Aorta (tissue), 5 donors: ENCODE results near the gene ATXN10. TPM values are rescaled to one million over a fixed set of nuclear protein-coding genes. Genes with fewer than 3 reads are reported as not detected.
"Not testable (repeated sequence)": the region's sequence is repeated elsewhere in the genome, so short reads cannot be mapped to it uniquely, and the experiment has no call there.

Experiments
- ATAC-seq: fragments of 200-7000 bp; cut with Tn5 transposase; one replicate; pipeline ENCODE4 v1.9.1; 2022; ENCODE audit warnings: moderate library complexity; ENCODE audit not compliant: low FRiP score
- DNase-seq, 2 donors: peaks; one replicate each; pipeline ENCODE4 v3.0.0-alpha.2; 2020
- H3K27ac ChIP-seq, 2 donors: one replicate each; pipeline ENCODE4 v1.5.1; 2013; ENCODE audit warnings: low read length in 2 of 2, mild to moderate bottlenecking in 2 of 2, moderate library complexity in 2 of 2, control low read depth in 1 of 2, inconsistent platforms in 1 of 2, low read depth in 1 of 2
- H3K27me3 ChIP-seq, 2 donors: one replicate each; pipeline ENCODE4 v1.6.1; 2013; ENCODE audit warnings: control low read depth in 1 of 2, low read length in 1 of 2, mild to moderate bottlenecking in 1 of 2, moderate library complexity in 1 of 2; ENCODE audit not compliant: insufficient read depth in 2 of 2, control insufficient read depth in 1 of 2
- H3K36me3 ChIP-seq, 2 donors: one replicate each; pipeline ENCODE4 v1.6.1; 2013; ENCODE audit warnings: control low read depth in 1 of 2, low read length in 1 of 2, mild to moderate bottlenecking in 1 of 2; ENCODE audit not compliant: insufficient read depth in 2 of 2, control insufficient read depth in 1 of 2
- H3K4me1 ChIP-seq, 2 donors: one replicate each; pipeline ENCODE4 v1.6.1; 2013; ENCODE audit warnings: low read length in 2 of 2, control low read depth in 1 of 2, mild to moderate bottlenecking in 1 of 2, moderate library complexity in 1 of 2; ENCODE audit not compliant: insufficient read depth in 2 of 2, control insufficient read depth in 1 of 2
- H3K4me3 ChIP-seq, 2 donors: one replicate each; pipeline ENCODE4 v1.5.1; 2013; ENCODE audit warnings: low read length in 2 of 2, control low read depth in 1 of 2, mild to moderate bottlenecking in 1 of 2
- H3K9me3 ChIP-seq: one replicate; pipeline ENCODE4 v1.6.1; 2013; ENCODE audit warnings: mild to moderate bottlenecking, low read length; ENCODE audit not compliant: control insufficient read depth
- WGBS, 2 donors: extraction: QIAGEN DNeasy Blood & Tissue Kit; methylation state at CpG; one replicate each; pipeline ENCODE4 v1.1.7; 2013; 5-methylcytosine and 5-hydroxymethylcytosine counted together
- intact Hi-C, 2 donors: fragments of 100-400 bp; cut with DNase I; formaldehyde crosslinking; loops; one replicate each; pipeline versions ENCODE4 v1.14.2 to v1.15.0; 2022
- polyA plus RNA-seq, 2 donors: library from polyadenylated mRNA; stranded (reverse); fragments of 200-250 nt; gene quantifications; one replicate each; pipeline ENCODE4 v1.2.3, GENCODE V29; 2013
- total RNA-seq, 2 donors: library from RNA; stranded (reverse); fragmentation: NEBNext Ultra II Directional; extraction: Animal tissue kit (Norgen Biotek cat#: 25700); gene quantifications; one replicate each; pipeline ENCODE4 v1.2.1, GENCODE V29; 2021
- donor health status: healthy with polysubstance abuse.
- donor health status: Bipolar disorder and iron deficiency.
- donor health status: DM: no; HTN: no; CAD: no.
- donor health status: DM: no; HTN: no; CAD: no.
- donor health status: DM: yes; HTN: yes; CAD: no.

ATXN10 gene
- total and polyA plus RNA-seq, 4 donors: 43.1 to 126 (median 80.8) TPM

DNA sequence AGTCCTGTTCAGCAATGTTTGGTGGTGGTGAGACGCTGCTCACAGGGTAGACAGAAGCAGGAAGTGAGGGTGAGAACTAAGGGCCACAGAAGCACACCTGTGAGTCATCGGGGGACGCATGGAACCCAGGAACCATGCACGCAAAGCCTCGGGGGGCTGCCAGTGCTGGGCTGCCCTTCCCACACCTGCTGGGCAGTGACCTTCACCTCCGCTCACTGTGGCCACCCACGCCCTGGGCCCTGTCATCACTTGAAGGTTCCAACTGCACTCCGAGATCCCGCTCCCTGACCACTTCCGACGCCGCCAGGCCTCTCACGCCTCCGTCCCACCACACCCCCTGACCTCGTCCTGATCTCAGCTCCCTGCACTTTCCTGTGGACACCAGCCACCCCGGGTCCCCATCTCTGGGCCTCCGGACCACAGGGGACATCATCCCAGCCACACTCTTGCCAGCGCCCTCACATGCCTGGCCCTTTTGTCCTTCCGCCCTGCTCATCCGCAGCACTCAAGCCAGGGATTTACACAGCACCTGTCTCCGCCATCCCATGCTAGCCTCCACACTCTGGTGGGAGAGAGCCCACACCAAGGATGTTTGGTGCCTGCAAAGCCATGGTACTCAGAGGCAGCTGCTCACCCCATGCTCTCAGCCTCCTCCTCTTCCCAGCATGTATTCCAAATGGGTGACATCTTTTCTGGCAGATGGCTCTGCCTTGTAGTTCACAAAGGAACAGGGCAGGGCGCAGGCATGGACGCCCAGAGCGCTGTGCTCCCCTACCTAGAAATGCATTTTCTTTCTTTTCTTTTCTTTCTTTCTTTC is 23.1 kb upstream of the ATXN10 start:
- H3K9me3 ChIP-seq: no peaks in the 10 kb centered on the region
- no peaks in the 10 kb centered on the region for H3K4me1 ChIP-seq
- no peak for DNase-seq
- no peak for ATAC-seq
- no peaks in the 10 kb centered on the region for H3K27me3 ChIP-seq
- no peak overlapping the region for H3K4me3 ChIP-seq
- WGBS, 2 donors: 91% methylated on average over 24 of the region's 24 CpGs
- intact Hi-C loops: loop anchor here (5.0 to 10.0 kb wide), 3 partner anchors 71 to 214 kb away; no protein-coding TSS in a partner anchor
- no peaks in the 10 kb centered on the region for H3K36me3 ChIP-seq
- H3K27ac ChIP-seq: no peak overlapping the region

DNA sequence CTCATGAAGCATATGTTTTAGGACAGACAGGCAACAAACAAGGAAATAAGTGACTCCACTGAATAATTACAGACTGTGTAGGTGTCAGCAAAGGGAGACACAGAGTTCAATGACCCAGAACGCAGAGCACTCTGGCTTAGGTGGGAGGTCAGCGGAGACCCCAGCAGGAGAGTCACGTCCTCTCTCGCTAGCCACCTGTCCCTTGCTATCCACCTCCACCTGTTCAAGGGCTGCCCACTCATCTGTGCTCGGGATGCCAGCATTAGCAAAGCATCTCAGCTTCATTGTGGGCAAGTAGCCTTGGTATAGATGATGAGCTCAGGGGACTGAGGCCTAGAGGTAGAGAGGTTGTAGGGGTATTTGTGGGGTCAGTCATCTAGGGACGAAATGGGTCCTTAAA is 21.8 kb upstream of the ATXN10 start:
- Histone ChIP-seq H3K27me3 (no peaks in the 10 kb centered on the region), H3K4me3 (no peak overlapping the region), H3K27ac (no peak overlapping the region), H3K9me3 (no peaks in the 10 kb centered on the region), H3K36me3 (no peaks in the 10 kb centered on the region), H3K4me1 (no peaks in the 10 kb centered on the region)
- no peak for DNase-seq
- intact Hi-C loops: loop anchor here (5.0 to 10.0 kb wide), 3 partner anchors 73 to 212 kb away; no protein-coding TSS in a partner anchor
- no peak for ATAC-seq
- 97% methylated on average over 6 of the region's 6 CpGs for WGBS, 2 donors

DNA sequence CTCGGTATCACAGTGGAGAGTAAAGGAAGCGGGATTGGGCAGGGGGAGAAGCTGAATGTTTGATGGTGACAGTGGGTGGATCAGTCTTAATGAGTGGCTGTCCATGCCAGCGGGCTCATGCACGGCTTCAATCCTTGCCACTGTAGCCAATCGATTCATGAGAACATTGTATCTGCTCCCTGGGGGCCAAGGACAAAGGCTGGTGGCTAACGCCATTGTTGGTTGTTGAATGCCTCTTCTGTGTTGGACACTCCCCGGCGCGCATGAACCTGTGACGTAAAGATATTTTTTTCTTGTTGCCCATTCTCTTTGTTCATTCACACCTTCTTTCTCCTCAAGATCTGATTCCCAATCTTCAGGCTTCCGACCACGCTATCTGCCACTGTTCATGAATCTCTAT is 20.9 kb upstream of the ATXN10 start:
- no peak overlapping the region for H3K4me3 ChIP-seq
- no peaks in the 10 kb centered on the region for H3K9me3 ChIP-seq
- H3K27ac ChIP-seq: no peak overlapping the region
- no peak for ATAC-seq
- WGBS, 2 donors: 97% methylated on average over 12 of the region's 12 CpGs
- intact Hi-C loops: no loop called here
- peak in 1 of 2 donors; percentile 33 for DNase-seq
- H3K4me1 ChIP-seq: no peaks in the 10 kb centered on the region
- no peaks in the 10 kb centered on the region for H3K27me3 ChIP-seq
- H3K36me3 ChIP-seq: no peaks in the 10 kb centered on the region

DNA sequence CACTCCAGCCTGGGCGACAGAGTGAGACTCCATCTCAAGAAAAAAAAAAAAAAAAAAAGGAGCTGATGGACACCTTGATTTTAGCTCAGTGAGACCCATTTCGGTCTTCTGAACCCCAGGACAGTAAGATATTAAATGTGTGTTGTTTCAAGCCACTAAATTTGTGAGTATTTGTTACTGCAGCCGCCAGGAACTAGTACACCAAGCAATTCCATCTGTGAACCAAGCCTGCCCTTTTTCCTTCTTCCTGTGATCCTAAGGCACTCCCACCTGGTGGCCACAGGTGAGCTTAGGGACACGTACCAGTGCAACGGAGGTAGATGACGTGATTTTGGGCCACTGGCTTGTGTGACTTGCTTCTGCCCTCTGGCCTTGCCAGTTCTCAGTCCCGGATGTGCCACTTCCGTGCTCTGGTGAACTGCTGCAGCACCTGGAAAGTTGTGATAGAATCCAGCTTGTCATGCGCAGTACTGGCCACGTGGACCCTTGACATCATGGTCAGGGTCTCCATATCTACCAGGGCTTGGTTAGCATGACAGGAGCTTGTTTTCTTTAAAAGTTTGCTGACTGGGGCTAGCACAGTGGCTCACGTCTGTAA is 19.6 kb upstream of the ATXN10 start:
- intact Hi-C loops: no loop called here
- DNase-seq: peak in 1 of 2 donors; percentile 40
- no peaks in the 10 kb centered on the region for H3K9me3 ChIP-seq
- H3K36me3 ChIP-seq: no peaks in the 10 kb centered on the region
- no peak for ATAC-seq
- H3K27me3 ChIP-seq: no peaks in the 10 kb centered on the region
- H3K27ac ChIP-seq: no peak overlapping the region
- WGBS, 2 donors: 94 to 95% methylated on average over 11 of the region's 11 CpGs
- H3K4me1 ChIP-seq: no peaks in the 10 kb centered on the region
- H3K4me3 ChIP-seq: no peak overlapping the region

DNA sequence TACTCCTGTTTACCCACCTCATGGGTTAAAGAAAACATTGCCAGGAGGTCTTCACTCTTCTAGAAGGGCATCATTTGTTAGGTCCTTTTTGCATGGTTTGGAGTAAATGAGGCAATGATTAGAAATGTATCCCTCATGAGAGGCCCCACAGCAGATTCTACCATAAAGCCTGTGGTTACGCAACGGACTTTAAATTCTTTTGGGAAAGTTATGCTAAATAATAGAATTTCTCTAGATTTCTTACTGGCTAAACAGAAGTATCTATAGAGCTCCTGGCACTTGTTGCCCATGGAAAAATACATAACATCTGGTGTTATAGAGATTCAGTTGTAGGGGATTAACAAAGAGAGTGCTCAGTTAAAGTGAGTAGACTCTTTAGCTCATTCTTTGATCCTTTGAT is 15.1 kb upstream of the ATXN10 start:
- DNase-seq (no peak), ATAC-seq (no peak)
- 94 to 95% methylated on average over 2 of the region's 2 CpGs for WGBS, 2 donors
- Histone ChIP-seq H3K27ac (no peak overlapping the region), H3K27me3 (no peaks in the 10 kb centered on the region), H3K36me3 (no peaks in the 10 kb centered on the region), H3K4me3 (no peak overlapping the region), H3K9me3 (no peaks in the 10 kb centered on the region), H3K4me1 (no peaks in the 10 kb centered on the region)
- intact Hi-C loops: no loop called here

DNA sequence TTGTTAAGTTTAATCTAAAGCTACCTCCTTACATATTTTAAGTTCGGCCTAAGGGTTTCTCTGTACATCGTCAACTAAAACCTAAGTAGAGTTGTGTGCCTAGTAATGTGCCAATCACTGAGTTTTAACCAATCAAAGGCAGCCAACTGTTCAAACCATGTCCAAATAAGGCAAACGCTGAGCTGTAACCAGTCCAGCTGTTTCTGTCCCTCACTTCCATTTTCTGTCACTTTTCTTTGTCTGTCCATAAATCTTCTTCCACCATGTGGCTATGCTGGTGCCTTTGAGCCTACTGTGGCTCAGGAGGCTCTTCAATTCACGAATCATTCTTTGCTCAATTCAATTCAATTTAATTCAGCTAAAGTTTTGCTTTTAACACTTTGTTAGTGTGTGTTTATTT is 13.9 kb upstream of the ATXN10 start:
- intact Hi-C loops: no loop called here
- Histone ChIP-seq H3K9me3 (no peaks in the 10 kb centered on the region), H3K36me3 (no peaks in the 10 kb centered on the region), H3K4me3 (no peak overlapping the region), H3K27ac (no peak overlapping the region), H3K27me3 (no peaks in the 10 kb centered on the region), H3K4me1 (no peaks in the 10 kb centered on the region)
- ATAC-seq: no peak
- no peak for DNase-seq
- 78 to 82% methylated on average over 4 of the region's 4 CpGs for WGBS, 2 donors

DNA sequence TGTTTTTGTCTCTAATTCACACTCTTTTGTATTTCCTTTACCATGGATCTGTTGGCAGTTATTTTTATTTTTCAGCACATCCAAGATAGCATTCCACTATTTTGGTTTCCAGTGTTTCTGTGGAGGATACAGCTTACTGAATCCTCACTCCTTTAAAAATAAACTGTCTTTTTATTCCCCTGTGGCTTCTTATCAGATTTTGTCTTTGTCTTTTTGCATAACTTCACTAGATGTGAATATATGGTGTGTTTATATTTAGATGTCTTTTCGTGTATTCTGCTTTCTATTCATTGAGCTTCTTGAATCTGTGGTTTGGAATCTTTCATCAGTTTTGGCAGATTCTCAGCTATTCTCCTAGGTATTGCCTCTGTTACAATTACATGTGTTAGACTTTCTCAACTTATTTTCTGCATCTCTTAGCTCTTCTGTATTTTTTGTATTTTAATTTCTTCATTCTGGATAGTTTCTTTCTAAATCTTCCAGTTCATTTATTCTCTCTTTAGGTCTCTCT is 7.4 kb upstream of the ATXN10 start:
- ATAC-seq: no peak
- peaks cover 7% of the 10 kb centered on the region for H3K9me3 ChIP-seq
- no peaks in the 10 kb centered on the region for H3K36me3 ChIP-seq
- WGBS, 2 donors: 72 to 77% methylated on average over 1 of the region's 1 CpG
- H3K4me1 ChIP-seq: no peaks in the 10 kb centered on the region
- no peak for DNase-seq
- no peak overlapping the region for H3K27ac ChIP-seq
- no peak overlapping the region for H3K4me3 ChIP-seq
- intact Hi-C loops: no loop called here
- no peaks in the 10 kb centered on the region for H3K27me3 ChIP-seq

DNA sequence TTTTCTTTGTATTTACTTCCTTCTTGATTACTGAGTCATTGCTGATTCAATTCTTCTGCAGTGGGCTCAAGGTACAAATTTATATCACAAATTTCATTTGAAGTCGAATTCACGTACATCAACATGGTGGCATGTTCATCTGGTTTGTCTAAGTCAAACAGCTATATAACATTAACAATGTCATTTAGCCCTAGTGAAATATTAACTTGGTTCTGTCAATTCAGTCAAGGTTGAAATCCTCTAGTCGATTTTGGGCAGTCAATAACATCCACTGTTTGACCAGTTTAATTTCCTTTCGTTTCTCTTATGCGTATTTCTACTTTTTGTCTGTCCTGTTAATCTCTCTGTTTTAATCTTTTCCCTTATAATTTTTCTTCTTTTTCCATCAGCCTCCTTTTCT is 4.1 kb upstream of the ATXN10 start:
- Histone ChIP-seq H3K9me3 (peaks cover 7% of the 10 kb centered on the region), H3K36me3 (no peaks in the 10 kb centered on the region), H3K27me3 (no peaks in the 10 kb centered on the region), H3K4me1 (no peaks in the 10 kb centered on the region), H3K4me3 (no peak overlapping the region), H3K27ac (no peak overlapping the region)
- intact Hi-C loops: no loop called here
- DNase-seq (no peak), ATAC-seq (no peak)
- 87 to 91% methylated on average over 5 of the region's 5 CpGs for WGBS, 2 donors

DNA sequence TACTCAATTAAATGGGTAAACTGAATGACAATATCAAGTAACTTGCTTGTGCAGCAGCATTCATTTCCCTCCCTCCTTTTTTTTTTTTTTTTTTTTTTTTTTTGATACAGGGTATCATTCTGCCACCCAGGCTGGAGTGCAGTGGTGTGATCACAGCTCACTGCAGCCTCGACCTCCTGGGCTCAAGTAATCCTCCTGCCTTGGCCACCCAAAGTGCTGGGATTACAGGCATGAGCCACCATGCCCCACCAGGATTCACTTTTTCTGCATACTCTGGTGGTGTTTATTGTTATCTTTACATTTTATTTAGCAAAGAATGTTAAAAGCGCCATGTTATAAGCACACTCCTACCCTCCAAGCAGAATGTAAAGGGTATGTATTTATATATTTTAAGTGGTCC is 1.3 kb upstream of the ATXN10 start:
- H3K9me3 ChIP-seq, H3K27me3 ChIP-seq, ATAC-seq, H3K36me3 ChIP-seq, DNase-seq, H3K27ac ChIP-seq, H3K4me3 ChIP-seq, H3K4me1 ChIP-seq: not testable (repeated sequence)
- intact Hi-C loops: loop anchor here in 1 of 2 donors (5.0 kb wide), 1 partner anchor 72 kb away; no protein-coding TSS in a partner anchor
- 79 to 82% methylated on average over 2 of the region's 2 CpGs for WGBS, 2 donors
